K562 (cell line): Measurements from ENCODE around the gene CTNNA3. TPM values are rescaled to one million over a fixed set of nuclear protein-coding genes. Genes with fewer than 3 reads are reported as not detected.

ENCODE experiments used
- ATAC-seq: fragments of 200-7000 bp; cut with Tn5 transposase; 3 replicates; pipeline ENCODE4 v1.9.1; 2020; ENCODE audit warnings: moderate library complexity
- BruUV-seq: library from RNA; stranded (reverse); fragments of 400-500 nt; replicated peaks from 2 replicates; lab custom pipeline; 2021; lab: Mats Ljungman, UMichigan
- CTCF ChIA-PET: fragments of 300-600 bp; formaldehyde crosslinking; extraction: SDS; loops from one replicate; lab custom pipeline; 2021; ENCODE audit warnings: low intra/inter-chr PET ratio; lab: Yijun Ruan, JAX
- POLR2A ChIA-PET: fragments of 300-600, 350-650 bp; sonication (Branson Sonifier 250); formaldehyde crosslinking; extraction: SDS; loops from one replicate; lab custom pipeline; 2021; ENCODE audit warnings: antibody characterized with exemption, inconsistent platforms; lab: Yijun Ruan, JAX
- DNase-seq, 4 experiments: peaks; one replicate each; pipeline versions ENCODE4 v3.0.0 to v3.0.0-alpha.2; 2011 to 2018; ENCODE audit warnings: low spot score in 3 of 4, mixed read lengths in 3 of 4; ENCODE audit errors: extremely low read depth in 1 of 4
- FAIRE-seq: peaks from 2 replicates; lab custom pipeline; 2011; peaks lifted over from hg19 to GRCh38; lab: Jason Lieb, UNC
- H2AFZ ChIP-seq: 2 replicates; pipeline ENCODE4 v1.6.0; 2011; ENCODE audit warnings: low read depth, low read length, control low read depth, inconsistent platforms
- H3K27ac ChIP-seq: fragments of 200-600 bp; 3 replicates; pipeline ENCODE4 v1.8.0; 2011; ENCODE audit warnings: low read depth, mild to moderate bottlenecking, control low read depth, inconsistent platforms, low read length, moderate library complexity, mixed read lengths; ENCODE audit errors: extremely low read depth
- H3K27me3 ChIP-seq, 2 experiments: fragments of 300-600 bp in 1 of 2; 2 replicates in 1 of 2; 3 replicates in 1 of 2; pipeline versions ENCODE4 v1.6.0 to v1.8.0; 2011; ENCODE audit warnings: inconsistent platforms in 2 of 2, low read length in 2 of 2, mild to moderate bottlenecking in 1 of 2, mixed read lengths in 1 of 2, moderate library complexity in 1 of 2; ENCODE audit not compliant: control insufficient read depth in 2 of 2, insufficient read depth in 2 of 2
- H3K36me3 ChIP-seq: fragments of 300-600 bp; 3 replicates; pipeline ENCODE4 v1.8.0; 2011; ENCODE audit warnings: mild to moderate bottlenecking, low read length, inconsistent platforms; ENCODE audit not compliant: control insufficient read depth, insufficient read depth
- H3K4me1 ChIP-seq, 2 experiments: fragments of 200-600 bp in 1 of 2; replicated peaks in 1 of 2; 2 replicates in 1 of 2; 3 replicates in 1 of 2; pipeline versions ENCODE4 v1.5.1 to v1.8.0; 2011; ENCODE audit warnings: inconsistent platforms in 2 of 2, low read length in 2 of 2, mild to moderate bottlenecking in 1 of 2, mixed read lengths in 1 of 2, moderate library complexity in 1 of 2; ENCODE audit not compliant: control insufficient read depth in 2 of 2, insufficient read depth in 2 of 2
- H3K4me2 ChIP-seq: 2 replicates; pipeline ENCODE4 v1.6.1; 2011; ENCODE audit warnings: low read length, control low read depth, inconsistent platforms, mixed read lengths; ENCODE audit not compliant: insufficient read depth
- H3K4me3 ChIP-seq: fragments of 200-600 bp; sonication (generic), shearing (Covaris generic); 2 replicates; pipeline ENCODE4 v1.5.1; 2016; ENCODE audit warnings: control low read depth, inconsistent platforms
- H3K79me2 ChIP-seq: fragments of 200-600 bp; 3 replicates; pipeline ENCODE4 v1.8.0; 2011; ENCODE audit warnings: low read length, inconsistent platforms; ENCODE audit not compliant: control insufficient read depth, insufficient read depth
- H3K9ac ChIP-seq, 2 experiments: 2 replicates each; pipeline versions ENCODE4 v1.6.0 to v1.6.1; 2011; ENCODE audit warnings: low read depth in 2 of 2, low read length in 2 of 2, control low read depth in 1 of 2, inconsistent platforms in 1 of 2, mild to moderate bottlenecking in 1 of 2, mixed read lengths in 1 of 2; ENCODE audit not compliant: insufficient read depth in 1 of 2
- H3K9me1 ChIP-seq: one replicate; pipeline ENCODE4 v1.6.0; 2011; ENCODE audit warnings: inconsistent platforms, mild to moderate bottlenecking, low read length, moderate library complexity; ENCODE audit not compliant: control insufficient read depth, insufficient read depth
- H3K9me3 ChIP-seq: replicated peaks from 2 replicates; pipeline ENCODE4 v1.5.1; 2011; ENCODE audit warnings: low read depth, low read length, inconsistent platforms; ENCODE audit not compliant: control insufficient read depth, insufficient read depth
- H4K20me1 ChIP-seq: replicated peaks from 2 replicates; pipeline ENCODE4 v1.6.1; 2011; ENCODE audit warnings: low read length, inconsistent platforms, mixed read lengths; ENCODE audit not compliant: control insufficient read depth, insufficient read depth
- BMI1 ChIP-seq: fragments of 150-350 bp; IDR thresholded peaks from 2 replicates; pipeline ENCODE4 v1.6.1; 2014; ENCODE audit warnings: low read length
- CBX5 ChIP-seq: IDR thresholded peaks from 2 replicates; pipeline ENCODE4 v1.6.1; 2014; ENCODE audit warnings: low read depth, borderline replicate concordance
- CEBPG ChIP-seq, 3 experiments: fragments of 200-800 bp in 1 of 3; sonication (Bioruptor generic) in 1 of 3; sonication (generic) in 1 of 3; formaldehyde crosslinking in 1 of 3; IDR thresholded peaks in 2 of 3; conservative IDR thresholded peaks in 1 of 3; 2 replicates each; pipeline versions ENCODE4 v1.6.1 to v1.8.0; 2016 to 2022; ENCODE audit warnings: missing compliant biosample characterization in 2 of 3, missing genetic modification characterization in 2 of 3, mild to moderate bottlenecking in 1 of 3, missing genetic modification reagents in 1 of 3
- CHCHD3 ChIP-seq: fragments of 250-450 bp; sonication (Bioruptor Pico); IDR thresholded peaks from 2 replicates; pipeline ENCODE4 v2.1.2; 2022; ENCODE audit warnings: mild to moderate bottlenecking
- CREB3L1 ChIP-seq: fragments of 450-650 bp; IDR thresholded peaks from 2 replicates; pipeline ENCODE4 v1.6.1; 2014; ENCODE audit warnings: low read depth, mild to moderate bottlenecking, moderate library complexity, borderline replicate concordance
- HDAC6 ChIP-seq: IDR thresholded peaks from 2 replicates; pipeline ENCODE4 v1.6.1; 2012; ENCODE audit warnings: low read depth, mild to moderate bottlenecking, control low read depth, inconsistent platforms, low read length, moderate library complexity
- KDM4B ChIP-seq, 2 experiments: fragments of 450-650 bp in 1 of 2; sonication (generic) in 1 of 2; IDR thresholded peaks; 2 replicates each; pipeline ENCODE4 v1.6.1; 2016 to 2017; ENCODE audit warnings: borderline replicate concordance in 2 of 2, antibody characterized with exemption in 1 of 2, low read depth in 1 of 2, mild to moderate bottlenecking in 1 of 2
- SETDB1 ChIP-seq: IDR thresholded peaks from one replicate; pipeline ENCODE4 v1.6.1; 2012; ENCODE audit warnings: low read length, control low read depth, inconsistent platforms
- STAG1 ChIP-seq: sonication (generic); formaldehyde crosslinking; IDR thresholded peaks from 2 replicates; pipeline ENCODE4 v1.5.0; 2020; ENCODE audit warnings: missing genetic modification reagents, borderline replicate concordance
- TRIM24 ChIP-seq, 2 experiments: fragments of 450-650 bp; IDR thresholded peaks; 2 replicates each; pipeline ENCODE4 v1.6.1; 2016
- ZNF184 ChIP-seq: sonication (generic); formaldehyde crosslinking; IDR thresholded peaks from 2 replicates; pipeline ENCODE4 v1.5.0; 2020; ENCODE audit warnings: missing genetic modification reagents
- ZNF24 ChIP-seq: fragments of 450-650 bp; IDR thresholded peaks from 2 replicates; pipeline ENCODE4 v1.6.1; 2016
- ZNF253 ChIP-seq: fragments of 250-450 bp; sonication (Bioruptor Pico); conservative IDR thresholded peaks from 2 replicates; pipeline ENCODE4 v1.6.1; 2021; ENCODE audit warnings: mild to moderate bottlenecking
- ZNF3 ChIP-seq: fragments of 250-450 bp; sonication (Bioruptor Pico); IDR thresholded peaks from 2 replicates; pipeline ENCODE4 v1.5.0; 2021; ENCODE audit warnings: mild to moderate bottlenecking, moderate library complexity
- ZNF77 ChIP-seq: fragments of 250-450 bp; sonication (Bioruptor Pico); IDR thresholded peaks from 2 replicates; pipeline ENCODE4 v1.5.0; 2020
- ZNF780A ChIP-seq: fragments of 250-450 bp; sonication (Bioruptor Pico); IDR thresholded peaks from 2 replicates; pipeline ENCODE4 v1.5.0; 2021; ENCODE audit warnings: mild to moderate bottlenecking
- WGBS: fragments of 100-300 bp; shearing (Covaris generic); methylation state at CpG from one replicate; pipeline ENCODE4 v1.1.6; 2016; ENCODE audit warnings: low coverage, mixed read lengths; ENCODE audit not compliant: insufficient coverage; ENCODE audit errors: missing lambda C conversion rate; 5-methylcytosine and 5-hydroxymethylcytosine counted together
- in situ Hi-C: fragments of 300-500 bp; cut with MboI; formaldehyde crosslinking; loops from 4 replicates; pipeline ENCODE4 v1.15.0; 2018; ENCODE audit warnings: inconsistent platforms, mixed read lengths
- intact Hi-C: fragments of 100-400 bp; cut with micrococcal nuclease; formaldehyde crosslinking; loops from 2 replicates; pipeline ENCODE4 v1.14.2; 2022
- polyA plus RNA-seq, 8 experiments: library from polyadenylated mRNA; depleted of rRNA in 4 of 8; stranded (reverse) in 5 of 8; unstranded in 3 of 8; fragments of >200 nt; fragmentation: Nextera tagmentation in 2 of 8; fragmentation: Illumina TruSeq in 1 of 8; extraction: Ambion mirVana in 2 of 8; extraction: Trizol in 1 of 8; gene quantifications; 2 replicates each; pipeline versions ENCODE4 v1.2.1 to v1.2.3, GENCODE V29; 2011 to 2014; ENCODE audit warnings: inconsistent platforms in 1 of 8, missing spikeins in 1 of 8
- total RNA-seq, 7 experiments: library from RNA; depleted of rRNA in 6 of 7; stranded (reverse); fragments of >200 nt in 6 of 7; fragmentation: Illumina TruSeq in 2 of 7; extraction: Trizol in 2 of 7; gene quantifications; 2 replicates each; pipeline versions ENCODE4 v1.2.1 to v1.2.3, GENCODE V29; 2011 to 2021; ENCODE audit warnings: low replicate concordance in 1 of 7
- TF ChIP-seq, protein P1 (sequence below): fragments of 450-650 bp; formaldehyde crosslinking; IDR thresholded peaks from 2 replicates; pipeline ENCODE4 v1.4.0; 2020; ENCODE audit warnings: mild to moderate bottlenecking, moderate library complexity

Gene CTNNA3
- total and polyA plus RNA-seq, 9 of the 15 experiments (the other 6 are each of a cell fraction or from before 2014, with no cell fraction given) = 0.04 TPM; not detected in 8

DNA sequence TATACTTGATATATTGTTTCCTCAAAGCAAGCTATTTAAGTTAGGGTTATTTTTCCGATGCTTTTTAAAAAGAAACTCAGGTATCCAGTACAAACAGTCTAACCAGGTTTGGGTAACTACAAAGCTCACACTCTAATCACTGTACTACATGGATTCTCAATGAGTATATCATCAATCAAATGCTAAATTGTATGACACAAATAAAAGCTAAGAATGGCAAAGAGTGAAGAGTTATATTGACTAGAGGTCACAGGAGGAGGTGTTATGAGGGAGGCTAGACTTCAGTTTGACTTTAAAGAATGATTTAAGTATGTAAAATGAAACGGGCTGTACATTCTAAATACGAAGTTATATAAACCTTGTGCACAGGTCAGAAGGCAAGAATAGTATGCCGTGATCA, 178.0 kb downstream of the CTNNA3 start:
- TF ChIP-seq CEBPG (CRISPR knock-in tag; IDR thresholded peaks at IDR 0.05) (no peak), CEBPG (tag; conservative IDR thresholded peaks at IDR 0.05 in 1 of 2, IDR thresholded peaks at IDR 0.05 in 1 of 2) (no peak), BMI1 (no peak), ZNF780A (CRISPR knock-in tag) (no peak), SETDB1 (no peak), ZNF24 (no peak)
- DNase-seq (no peak), FAIRE-seq (no peak), ATAC-seq (no peak)
- BruUV-seq = no TSS peak
- intact Hi-C loops (no loop called here), in situ Hi-C loops (no loop called here)
- Histone ChIP-seq H4K20me1 (no peaks in the 10 kb centered on the region), H3K36me3 (no peaks in the 10 kb centered on the region), H3K4me2 (no peak overlapping the region), H3K9me3 (no peaks in the 10 kb centered on the region), H3K27me3 (no peaks in the 10 kb centered on the region), H3K9me1 (no peaks in the 10 kb centered on the region), H3K4me1 (no peaks in the 10 kb centered on the region), H3K9ac (no peak overlapping the region), H2AFZ (no peak overlapping the region), H3K79me2 (no peaks in the 10 kb centered on the region), H3K27ac (no peak overlapping the region), H3K4me3 (no peak overlapping the region)
- ChIA-PET CTCF (interaction anchor here (0.5 kb wide), 1 partner anchor 11 kb away, joined by 3 read pairs; no protein-coding TSS in a partner anchor), POLR2A (no interaction called here)
- WGBS = 2% methylated on average over 4 of the region's 4 CpGs

DNA sequence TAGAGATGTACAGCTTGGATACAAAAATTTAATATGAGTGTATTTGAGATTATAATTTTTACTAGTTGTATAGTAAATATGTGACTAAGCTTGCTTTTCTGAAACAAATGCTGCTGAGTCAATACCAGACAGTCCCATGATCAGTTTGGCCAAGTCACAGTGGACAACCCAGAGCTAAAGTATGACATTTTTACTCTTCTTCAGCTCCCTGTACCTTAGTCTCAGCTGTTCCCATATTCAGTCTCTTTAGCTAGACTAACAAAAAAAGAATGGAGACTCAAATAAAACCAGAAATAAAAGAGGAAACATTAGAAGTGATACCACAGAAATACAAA, 189.3 kb downstream of the CTNNA3 start:
- Histone ChIP-seq H3K9me1 (no peaks in the 10 kb centered on the region), H3K27me3 (no peaks in the 10 kb centered on the region), H3K9ac (no peak overlapping the region), H3K79me2 (no peaks in the 10 kb centered on the region), H3K4me1 (no peaks in the 10 kb centered on the region), H3K4me3 (no peak overlapping the region), H2AFZ (no peak overlapping the region), H3K27ac (no peak overlapping the region), H3K9me3 (no peaks in the 10 kb centered on the region), H3K36me3 (no peaks in the 10 kb centered on the region)
- BruUV-seq = no TSS peak
- intact Hi-C loops = no loop called here
- POLR2A ChIA-PET = no interaction called here
- in situ Hi-C loops = no loop called here
- ATAC-seq (no peak), FAIRE-seq (no peak), DNase-seq (no peak)
- no peak for TF ChIP-seq KDM4B (IDR thresholded peaks at IDR 0.05; ENCODE audit: borderline replicate concordance in 2 of 2, low read depth in 1 of 2)
- no peak for TF ChIP-seq CREB3L1
- TF ChIP-seq CBX5 = no peak
- TF ChIP-seq ZNF253 (CRISPR knock-in tag) = no peak
- TF ChIP-seq STAG1 (CRISPR knock-in tag) = no peak
- TF ChIP-seq ZNF3 = no peak
- no peak for TF ChIP-seq CHCHD3 (CRISPR knock-in tag)
- no peak for TF ChIP-seq ZNF77
- TF ChIP-seq TRIM24 (IDR thresholded peaks at IDR 0.05) = no peak
- TF ChIP-seq, protein P1, sequence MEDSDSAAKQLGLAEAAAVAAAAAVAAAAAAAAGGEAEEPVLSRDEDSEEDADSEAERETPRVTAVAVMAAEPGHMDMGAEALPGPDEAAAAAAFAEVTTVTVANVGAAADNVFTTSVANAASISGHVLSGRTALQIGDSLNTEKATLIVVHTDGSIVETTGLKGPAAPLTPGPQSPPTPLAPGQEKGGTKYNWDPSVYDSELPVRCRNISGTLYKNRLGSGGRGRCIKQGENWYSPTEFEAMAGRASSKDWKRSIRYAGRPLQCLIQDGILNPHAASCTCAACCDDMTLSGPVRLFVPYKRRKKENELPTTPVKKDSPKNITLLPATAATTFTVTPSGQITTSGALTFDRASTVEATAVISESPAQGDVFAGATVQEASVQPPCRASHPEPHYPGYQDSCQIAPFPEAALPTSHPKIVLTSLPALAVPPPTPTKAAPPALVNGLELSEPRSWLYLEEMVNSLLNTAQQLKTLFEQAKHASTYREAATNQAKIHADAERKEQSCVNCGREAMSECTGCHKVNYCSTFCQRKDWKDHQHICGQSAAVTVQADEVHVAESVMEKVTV (CRISPR knock-in tag) = no peak
- no peak for TF ChIP-seq ZNF184 (CRISPR knock-in tag)
- TF ChIP-seq HDAC6 = no peak
- TF ChIP-seq, all 486 proteins: peak for 0
- H4K20me1 ChIP-seq = no peaks in the 10 kb centered on the region
- CTCF ChIA-PET = no interaction called here
- H3K4me2 ChIP-seq = no peak overlapping the region
